Germinal center (tissue), 1 donor: ENCODE results near the gene NUP54.
A peak's percentile ranks its signal among the peaks of the same experiment; 100 is the strongest.

Source experiments
- DNase-seq: peaks from one replicate; pipeline ENCODE4 v3.0.0; 2012; ENCODE audit warnings: mixed read lengths, low spot score

Gene NUP54

DNA sequence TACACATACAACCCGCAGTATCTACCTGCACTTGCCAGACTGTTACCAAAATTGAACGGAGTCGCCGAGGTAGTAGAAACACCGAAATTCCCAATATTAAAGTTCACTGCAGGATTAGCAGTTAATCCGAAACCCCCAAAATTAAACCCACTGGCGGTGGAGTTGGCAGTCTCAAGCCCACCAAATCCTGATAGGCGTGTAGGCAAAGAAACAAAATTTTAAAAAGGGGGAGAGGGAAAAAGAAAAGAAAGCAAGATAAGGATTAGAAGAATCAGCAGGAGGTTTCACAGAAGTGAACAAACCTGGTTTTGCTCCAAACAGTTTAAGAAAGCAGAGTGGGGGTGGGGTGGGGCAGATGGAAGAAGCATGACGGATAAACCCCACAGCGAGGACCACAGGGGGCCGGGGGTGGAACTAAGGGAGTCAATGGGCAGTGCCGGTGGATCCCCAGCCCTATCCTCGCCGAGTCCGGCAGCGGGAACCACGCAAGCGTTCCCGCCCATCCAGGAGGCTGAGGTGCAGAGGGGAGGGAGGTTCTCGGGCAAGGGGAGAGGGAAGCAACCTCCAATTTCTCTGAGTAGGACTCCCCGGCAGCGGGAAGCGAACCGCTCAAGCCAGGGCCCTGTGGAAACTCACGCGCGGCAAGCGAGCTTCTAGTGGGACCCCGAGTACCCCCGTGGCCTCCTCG lies 599 bp downstream of the NUP54 start:
- peak; percentile 38 for DNase-seq

- no peak for DNase-seq
These were observed 3.7 kb downstream of the NUP54 start for GRCh38 chr4:76144546-76144945.

DNA sequence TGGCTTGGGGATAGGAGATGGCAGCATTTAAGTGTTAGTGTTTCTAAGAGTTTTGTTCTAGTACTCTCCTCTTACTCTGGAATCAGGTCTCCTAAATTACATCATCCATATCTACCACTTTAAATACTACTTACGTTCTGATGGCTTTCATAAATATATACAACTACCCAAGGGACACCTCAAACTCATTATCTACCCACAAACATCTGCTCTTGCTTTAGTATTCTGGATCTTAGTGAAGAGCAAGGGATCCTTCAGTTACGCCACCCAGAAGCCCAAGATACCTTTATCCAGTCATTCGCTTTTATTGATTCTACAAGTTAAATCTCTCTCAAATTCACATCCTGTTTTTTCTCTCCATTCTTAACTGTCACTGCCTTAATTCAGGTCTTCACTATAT lies 7.0 kb downstream of the NUP54 start:
- no peak for DNase-seq

- no peak for DNase-seq
These were observed 20.4 kb downstream of the NUP54 start for GRCh38 chr4:76127754-76128153.

- DNase-seq, result no peak
These were observed 22.4 kb downstream of the NUP54 start for GRCh38 chr4:76125816-76126215.

- no peak for DNase-seq
These were observed 28.0 kb downstream of the NUP54 start for GRCh38 chr4:76120199-76120598.

DNA sequence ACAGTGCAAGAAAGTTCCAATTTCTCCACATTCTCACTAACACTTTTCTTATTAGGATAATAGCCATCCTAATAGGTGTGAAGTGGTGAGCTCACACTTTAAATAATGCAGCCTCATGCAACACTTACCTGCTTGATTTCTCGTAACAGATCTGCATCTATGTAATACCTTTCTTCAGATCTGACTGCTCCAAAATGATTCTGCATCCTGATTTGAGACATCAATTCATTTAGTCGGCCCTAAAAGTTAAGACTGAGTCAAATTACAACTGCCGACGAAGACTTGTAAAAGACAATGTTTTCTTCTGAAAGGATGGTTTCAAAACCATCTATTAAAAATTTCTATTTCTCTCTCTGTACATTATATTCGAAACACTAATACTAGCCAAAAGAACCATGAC lies 30.7 kb downstream of the NUP54 start:
- no peak for DNase-seq

DNA sequence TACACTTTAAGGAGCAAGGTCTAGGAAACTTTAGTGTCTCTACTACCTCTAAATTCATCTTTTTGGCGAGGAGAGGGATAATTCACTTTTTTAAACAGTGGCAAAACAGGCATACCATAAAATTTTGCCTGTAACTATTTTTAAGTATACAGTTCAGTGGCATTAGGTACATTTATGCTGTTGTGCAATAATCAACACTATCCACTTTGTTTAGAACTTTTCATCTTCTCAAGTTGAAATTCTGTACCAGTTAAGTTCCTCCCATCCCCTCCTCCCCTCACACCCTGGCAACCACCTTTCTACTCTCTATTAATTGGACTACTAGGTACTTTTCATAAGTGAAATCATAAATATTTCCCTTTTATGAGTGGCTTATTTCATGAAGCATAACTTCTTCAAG lies 31.4 kb downstream of the NUP54 start:
- no peak for DNase-seq

- peak; percentile 10 for DNase-seq
These were observed 39.6 kb downstream of the NUP54 start for GRCh38 chr4:76108467-76109181.

- DNase-seq, result no peak
These were observed 41.8 kb downstream of the NUP54 start for GRCh38 chr4:76106442-76106841.

DNA sequence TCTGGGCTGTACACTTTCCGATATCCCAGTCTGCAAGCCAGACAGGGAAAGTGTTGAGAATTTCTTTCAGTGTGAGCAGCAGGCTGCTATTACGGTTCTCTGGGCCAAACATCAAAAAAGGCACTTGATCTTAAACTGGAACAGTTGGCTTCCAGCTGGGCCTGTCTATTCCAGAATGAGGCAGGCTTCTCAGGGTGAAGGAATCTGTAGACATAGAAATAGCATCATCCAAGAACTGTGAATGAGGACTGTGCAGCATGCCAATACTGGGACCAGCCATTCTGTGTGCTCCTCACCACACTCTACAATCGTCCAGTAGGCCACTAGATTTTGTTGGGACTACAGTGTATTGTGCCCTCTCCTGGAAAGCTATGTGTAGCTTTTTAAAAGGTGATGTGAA lies 42.5 kb downstream of the NUP54 start:
- DNase-seq, result no peak

GRCh38 chr4:76096076-76096475 lies 52.1 kb downstream of the NUP54 start:
- DNase-seq, result no peak

DNA sequence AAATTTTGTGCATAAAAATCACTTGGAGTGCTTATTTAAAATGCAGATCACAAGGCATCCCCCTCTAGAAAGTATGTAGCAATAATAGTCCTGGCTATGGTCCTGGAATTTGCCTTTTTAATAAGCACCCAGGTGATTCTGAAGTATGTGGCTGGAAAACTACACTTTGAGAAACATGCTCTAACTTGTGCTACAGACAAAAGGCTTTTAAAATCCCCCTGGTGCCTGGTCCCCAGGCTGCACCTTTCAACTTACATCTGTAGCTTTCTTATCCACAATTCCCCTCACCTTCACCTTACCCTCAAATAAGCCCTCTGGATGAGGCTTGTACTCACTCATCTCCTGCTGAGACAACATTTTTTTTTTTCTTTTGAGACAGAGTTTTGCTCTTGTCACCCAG lies 52.6 kb downstream of the NUP54 start:
- no peak for DNase-seq

GRCh38 chr4:76091052-76091451 lies 57.1 kb downstream of the NUP54 start:
- DNase-seq, result no peak

DNA sequence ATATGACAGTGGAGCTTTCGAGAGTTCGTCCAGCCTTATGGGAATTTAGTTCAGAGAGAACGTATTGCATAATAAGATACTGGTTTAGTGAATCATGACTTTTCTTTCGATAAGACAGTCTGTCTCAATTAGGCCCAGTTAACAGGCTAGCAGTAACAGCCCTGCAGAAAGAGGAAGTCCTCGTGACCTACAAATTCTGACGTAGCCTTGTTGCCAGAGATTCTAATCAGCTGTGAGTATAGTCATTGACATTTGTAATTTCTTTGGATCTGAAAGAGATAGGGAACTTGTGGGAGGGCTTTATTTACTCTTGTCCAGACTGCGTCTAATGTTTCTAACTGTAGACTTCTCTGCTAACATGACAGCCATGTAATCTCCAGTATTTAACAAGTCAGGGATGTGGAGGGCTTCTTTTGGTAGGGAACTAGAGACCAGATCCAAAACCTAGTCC lies 57.9 kb downstream of the NUP54 start:
- peak; percentile 39 for DNase-seq

DNA sequence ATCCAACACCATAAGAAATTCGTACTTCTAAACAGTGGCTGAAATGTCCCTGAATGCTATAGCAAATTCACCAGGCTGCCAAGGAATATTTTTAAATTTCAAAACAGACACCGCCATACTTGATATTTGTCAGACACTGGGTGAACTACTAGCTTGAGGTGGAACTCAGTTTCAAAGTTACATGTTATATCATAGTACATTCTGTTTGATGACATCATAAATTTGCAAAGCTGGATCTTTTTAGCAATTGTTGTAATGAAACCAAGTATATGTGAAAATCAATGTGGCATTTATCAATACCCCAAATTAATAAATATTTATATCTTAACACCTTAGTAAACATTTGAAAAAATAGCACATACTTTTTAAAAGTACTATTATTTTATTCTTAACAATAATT lies 59.5 kb downstream of the NUP54 start:
- no peak for DNase-seq

DNA sequence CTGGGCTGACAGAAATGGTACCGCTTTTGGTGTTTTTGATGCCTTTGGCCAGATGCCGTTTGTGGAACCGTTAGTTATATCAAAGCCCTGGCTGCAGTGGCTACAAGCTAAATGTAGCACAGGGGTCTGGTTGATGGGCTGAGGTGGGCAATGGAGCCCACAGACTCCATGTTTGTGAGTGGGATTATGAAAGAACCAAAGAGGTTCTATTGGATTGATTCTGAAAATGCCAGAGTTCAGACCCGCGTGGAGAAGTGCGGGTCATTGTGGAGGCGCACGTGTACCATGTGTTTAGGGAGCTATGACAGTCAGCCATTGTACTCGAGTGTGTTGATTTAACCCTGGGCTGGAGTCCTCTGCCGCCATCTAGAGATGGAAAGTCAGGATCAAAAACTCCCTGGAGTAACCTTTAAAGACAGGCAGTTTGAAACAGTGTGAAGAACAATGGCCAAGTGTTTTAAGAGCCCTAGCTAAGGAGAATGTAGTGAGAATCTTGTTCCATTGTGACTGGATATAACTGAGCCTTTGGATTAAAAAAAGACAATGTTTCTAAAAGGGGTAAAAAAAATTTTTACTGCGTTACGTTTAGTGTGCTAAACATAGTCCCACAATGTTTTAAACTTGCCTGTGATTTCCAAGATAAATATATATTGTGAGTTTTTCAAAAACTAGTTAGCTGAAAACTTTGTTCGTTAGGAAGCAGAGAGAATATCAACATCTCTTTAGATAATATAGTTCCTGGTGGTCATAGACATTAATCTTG lies 61.0 kb downstream of the NUP54 start:
- no peak for DNase-seq

DNA sequence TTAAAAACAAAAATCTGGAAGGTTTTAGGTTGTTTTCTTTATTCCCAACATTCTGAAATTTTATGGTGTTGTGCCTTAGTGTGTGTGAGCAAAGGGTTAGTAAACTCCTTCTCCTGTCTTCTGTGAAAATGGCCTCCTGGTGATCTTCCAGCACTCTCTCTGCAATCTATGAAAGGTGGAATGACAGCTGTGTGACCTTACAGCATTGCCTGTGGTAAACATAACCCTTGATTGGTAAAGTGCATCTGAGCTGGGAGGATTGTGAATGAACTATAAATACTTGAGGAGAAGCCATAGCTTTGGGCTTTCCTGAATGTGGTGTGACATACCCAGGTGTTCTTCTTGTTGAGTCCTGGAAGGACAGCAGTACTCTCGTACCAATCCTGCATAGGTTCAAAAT lies 63.7 kb downstream of the NUP54 start:
- no peak for DNase-seq

- no peak for DNase-seq
These were observed 64.7 kb downstream of the NUP54 start for GRCh38 chr4:76083386-76083988.

DNA sequence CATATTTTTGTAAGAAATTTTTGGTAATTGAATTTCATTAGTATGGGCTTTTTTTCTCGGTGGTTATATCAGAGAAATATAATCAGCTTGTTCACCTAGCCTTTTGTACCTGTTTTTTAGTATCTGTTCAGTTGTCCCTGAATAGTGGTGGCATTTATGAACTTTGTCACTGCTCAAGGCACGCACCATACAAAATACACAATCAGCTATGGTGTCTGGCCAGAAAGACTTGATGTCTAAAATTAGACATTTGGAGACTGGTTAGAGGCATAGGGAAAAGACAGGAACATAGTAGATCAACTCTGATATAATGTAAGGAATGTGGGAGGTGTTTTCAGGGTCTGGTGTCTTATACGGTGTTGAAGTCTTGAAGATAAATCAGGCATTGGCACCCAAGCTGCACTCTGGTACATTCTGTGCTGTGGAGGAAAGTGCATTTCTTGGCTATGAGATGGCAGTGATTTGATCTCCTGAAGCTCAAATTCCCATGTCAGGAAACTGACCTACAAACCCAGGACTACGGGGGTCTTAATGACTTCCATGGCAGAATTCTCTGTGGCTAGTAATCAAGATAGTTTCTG lies 70.1 kb downstream of the NUP54 start:
- no peak for DNase-seq

GRCh38 chr4:76074993-76075600 lies 73.1 kb downstream of the NUP54 start:
- DNase-seq, result no peak

DNA sequence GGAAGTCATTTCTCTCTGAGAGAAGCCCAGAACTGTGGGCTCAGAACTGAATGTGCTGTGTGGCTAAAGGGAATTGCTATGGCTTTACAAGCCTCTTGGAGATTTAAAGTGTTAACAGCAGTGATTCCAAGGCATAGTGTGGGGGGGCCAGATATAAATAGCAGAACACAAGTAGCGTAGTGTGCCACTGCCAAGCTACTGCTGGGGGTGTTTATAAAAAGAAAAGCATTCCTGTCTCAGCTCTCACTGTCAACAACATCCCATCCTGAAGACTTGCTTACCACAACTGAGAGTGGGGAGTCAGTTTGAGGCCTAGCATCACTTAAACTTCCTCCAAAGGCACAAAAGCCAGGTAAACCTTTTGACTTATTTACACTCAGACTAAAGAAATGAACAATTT lies 73.7 kb downstream of the NUP54 start, which contains the start of gene ART3:
TSS of gene ART3 (plus strand) at position 242 of the 400 bp plus-strand sequence. CDS start 1,181 bp downstream, outside the sequence.
- DNase-seq, result no peak
